PC-9 (cell line): ENCODE data around the gene CPB1. TPM values are rescaled to one million over a fixed set of nuclear protein-coding genes. Genes with fewer than 3 reads are reported as not detected.

Experiments used
- BruUV-seq: library from RNA; stranded (reverse); fragments of 400-500 nt; replicated peaks from 2 replicates; lab custom pipeline; 2021; lab: Mats Ljungman, UMichigan
- CTCF ChIA-PET: fragments of 300-600 bp; sonication (Branson Sonifier 250); formaldehyde crosslinking; loops from one replicate; lab custom pipeline; 2022; ENCODE audit warnings: antibody characterized with exemption; lab: Charles Lee
- POLR2A ChIA-PET: fragments of 300-600 bp; sonication (Branson Sonifier 250); formaldehyde crosslinking; loops from one replicate; lab custom pipeline; 2022; ENCODE audit warnings: antibody characterized with exemption; ENCODE audit not compliant: unreplicated experiment; lab: Charles Lee
- DNase-seq, 2 experiments: peaks; one replicate each; pipeline versions ENCODE4 v3.0.0 to v3.0.0-alpha.2; 2015 to 2022; ENCODE audit warnings: mixed read lengths in 1 of 2
- H2AFZ ChIP-seq: fragments of 200-600 bp; sonication (generic); 2 replicates; pipeline ENCODE4 v1.8.1; 2017; ENCODE audit warnings: antibody characterized with exemption
- H3F3A ChIP-seq: fragments of 200-600 bp; sonication (generic); 2 replicates; pipeline ENCODE4 v1.8.1; 2017; ENCODE audit warnings: antibody characterized with exemption, mild to moderate bottlenecking, low read depth; ENCODE audit not compliant: insufficient read depth
- H3K27ac ChIP-seq: fragments of 200-600 bp; sonication (generic); 2 replicates; pipeline ENCODE4 v1.6.1; 2016; ENCODE audit warnings: mixed run types
- H3K27me3 ChIP-seq: fragments of 200-600 bp; sonication (generic); 2 replicates; pipeline ENCODE4 v1.6.1; 2016; ENCODE audit warnings: low read depth, mixed run types; ENCODE audit not compliant: insufficient read depth
- H3K36me3 ChIP-seq: fragments of 200-600 bp; sonication (generic); 2 replicates; pipeline ENCODE4 v1.6.1; 2016; ENCODE audit warnings: low read depth, mixed run types
- H3K4me1 ChIP-seq: fragments of 200-600 bp; sonication (generic); replicated peaks from 2 replicates; pipeline ENCODE4 v1.6.1; 2016; ENCODE audit warnings: mixed run types; ENCODE audit not compliant: insufficient read depth
- H3K4me2 ChIP-seq: fragments of 200-600 bp; sonication (generic); 2 replicates; pipeline ENCODE4 v1.6.1; 2017; ENCODE audit warnings: mixed run types
- H3K4me3 ChIP-seq: fragments of 200-600 bp; sonication (generic); 2 replicates; pipeline ENCODE4 v1.6.1; 2016; ENCODE audit warnings: mixed run types
- H3K79me2 ChIP-seq: fragments of 200-600 bp; sonication (generic); 2 replicates; pipeline ENCODE4 v1.6.1; 2017; ENCODE audit warnings: low read depth, mixed run types
- H3K9me2 ChIP-seq: fragments of 200-600 bp; sonication (generic); 2 replicates; pipeline ENCODE4 v1.8.1; 2017; ENCODE audit warnings: mild to moderate bottlenecking; ENCODE audit not compliant: insufficient read depth
- H3K9me3 ChIP-seq: fragments of 200-600 bp; sonication (generic); 2 replicates; pipeline ENCODE4 v1.8.1; 2016; ENCODE audit warnings: low read depth; ENCODE audit not compliant: insufficient read depth
- H4K20me1 ChIP-seq: fragments of 200-600 bp; sonication (generic); 2 replicates; pipeline ENCODE4 v1.8.1; 2017; ENCODE audit not compliant: insufficient read depth
- EZH2 ChIP-seq: fragments of 200-600 bp; sonication (generic); IDR thresholded peaks from 2 replicates; pipeline ENCODE4 v1.8.0; 2017; ENCODE audit warnings: antibody characterized with exemption, low read depth
- intact Hi-C: fragments of 100-400 bp; cut with micrococcal nuclease; formaldehyde crosslinking; loops from one replicate; pipeline ENCODE4 v1.10.0; 2022; ENCODE audit not compliant: unreplicated experiment
- total RNA-seq: library from RNA; stranded (reverse); gene quantifications from 2 replicates; pipeline ENCODE4 v1.2.3, GENCODE V29; 2021
- TF ChIP-seq, protein P1 (sequence below): fragments of 200-600 bp; sonication (generic); conservative IDR thresholded peaks from 2 replicates; pipeline ENCODE4 v1.6.1; 2017; ENCODE audit warnings: mixed run types, antibody characterized with exemption, mild to moderate bottlenecking, moderate library complexity

CPB1 gene
- total RNA-seq, 1 experiment from 2014 or later = not detected

DNA sequence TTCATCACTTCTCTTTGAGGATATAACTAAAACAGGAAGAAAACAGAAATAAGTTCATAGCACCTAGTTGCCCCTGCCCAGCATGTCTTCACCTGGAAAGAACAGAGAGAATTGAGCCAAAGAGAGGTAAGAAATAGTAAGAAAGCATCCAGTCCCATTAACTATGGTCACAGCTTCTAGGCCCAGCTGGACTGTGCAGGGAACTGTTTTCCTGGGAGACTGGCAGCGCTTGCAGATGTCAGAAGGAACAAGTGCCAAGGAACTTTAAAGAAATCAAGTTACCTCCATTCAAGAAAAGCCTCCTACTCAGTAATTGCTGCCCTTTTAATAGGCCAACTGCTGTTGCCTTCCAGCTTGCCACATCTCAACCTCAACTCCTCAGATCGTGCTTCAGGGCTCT, 17.8 kb upstream of the CPB1 start:
- H3K36me3 ChIP-seq = no peaks in the 10 kb centered on the region
- POLR2A ChIA-PET = no interaction called here
- H3K4me1 ChIP-seq = no peaks in the 10 kb centered on the region
- CTCF ChIA-PET = no interaction called here
- no peaks in the 10 kb centered on the region for H3K9me3 ChIP-seq
- no peaks in the 10 kb centered on the region for H3K27me3 ChIP-seq
- no peak overlapping the region for H3K4me3 ChIP-seq
- H3K79me2 ChIP-seq = no peaks in the 10 kb centered on the region
- H3F3A ChIP-seq = no peaks in the 10 kb centered on the region
- H2AFZ ChIP-seq = no peak overlapping the region
- no peaks in the 10 kb centered on the region for H4K20me1 ChIP-seq
- no TSS peak for BruUV-seq
- intact Hi-C loops = no loop called here
- no peak overlapping the region for H3K27ac ChIP-seq
- DNase-seq = no peak
- no peak overlapping the region for H3K4me2 ChIP-seq
- no peak for TF ChIP-seq EZH2
- TF ChIP-seq, protein P1, sequence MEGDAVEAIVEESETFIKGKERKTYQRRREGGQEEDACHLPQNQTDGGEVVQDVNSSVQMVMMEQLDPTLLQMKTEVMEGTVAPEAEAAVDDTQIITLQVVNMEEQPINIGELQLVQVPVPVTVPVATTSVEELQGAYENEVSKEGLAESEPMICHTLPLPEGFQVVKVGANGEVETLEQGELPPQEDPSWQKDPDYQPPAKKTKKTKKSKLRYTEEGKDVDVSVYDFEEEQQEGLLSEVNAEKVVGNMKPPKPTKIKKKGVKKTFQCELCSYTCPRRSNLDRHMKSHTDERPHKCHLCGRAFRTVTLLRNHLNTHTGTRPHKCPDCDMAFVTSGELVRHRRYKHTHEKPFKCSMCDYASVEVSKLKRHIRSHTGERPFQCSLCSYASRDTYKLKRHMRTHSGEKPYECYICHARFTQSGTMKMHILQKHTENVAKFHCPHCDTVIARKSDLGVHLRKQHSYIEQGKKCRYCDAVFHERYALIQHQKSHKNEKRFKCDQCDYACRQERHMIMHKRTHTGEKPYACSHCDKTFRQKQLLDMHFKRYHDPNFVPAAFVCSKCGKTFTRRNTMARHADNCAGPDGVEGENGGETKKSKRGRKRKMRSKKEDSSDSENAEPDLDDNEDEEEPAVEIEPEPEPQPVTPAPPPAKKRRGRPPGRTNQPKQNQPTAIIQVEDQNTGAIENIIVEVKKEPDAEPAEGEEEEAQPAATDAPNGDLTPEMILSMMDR = no peak
- no peaks in the 10 kb centered on the region; the same call in 1 of the 2 replicates for H3K9me2 ChIP-seq

DNA sequence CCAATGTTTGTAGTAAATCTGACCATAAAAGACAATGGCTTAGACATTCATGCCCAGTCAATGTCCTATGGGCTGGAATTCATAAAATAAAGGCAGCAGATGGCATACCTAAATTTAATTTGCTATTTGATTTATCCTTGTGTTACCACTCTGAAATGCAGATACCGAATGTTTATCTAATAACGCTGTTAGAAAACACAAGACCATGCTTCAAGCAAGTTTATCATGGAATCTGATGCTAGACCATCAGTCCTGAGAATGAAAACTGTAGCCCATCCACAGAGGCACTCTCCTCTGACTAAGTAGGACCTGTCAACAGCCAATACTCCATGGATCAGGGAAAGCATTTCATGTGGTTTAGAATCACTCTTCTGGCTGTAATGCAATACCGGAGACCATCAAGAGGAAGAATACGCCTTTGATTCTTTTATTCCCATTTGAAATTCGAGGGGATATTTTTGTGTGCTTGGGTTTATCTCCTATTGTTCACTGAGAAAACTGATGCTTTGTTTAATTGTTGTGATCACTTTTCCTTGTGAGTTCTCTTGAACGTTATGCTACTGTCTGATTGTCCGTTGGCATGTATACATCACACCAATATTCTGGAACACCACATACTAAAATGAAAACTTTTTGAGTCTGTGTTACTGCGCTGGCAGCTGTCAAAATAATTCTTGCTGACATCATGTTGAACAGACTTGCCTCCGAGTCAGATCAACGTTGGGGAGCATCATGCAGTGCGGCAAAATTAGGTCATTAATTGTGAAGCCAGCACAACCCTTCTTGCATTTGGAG, 12.1 kb upstream of the CPB1 start:
- Histone ChIP-seq H3K36me3 (no peaks in the 10 kb centered on the region), H3K4me2 (no peak overlapping the region), H3K27me3 (no peaks in the 10 kb centered on the region), H3K4me3 (no peak overlapping the region), H3K9me2 (no peaks in the 10 kb centered on the region; the same call in 1 of the 2 replicates), H3K79me2 (no peaks in the 10 kb centered on the region), H3K4me1 (no peaks in the 10 kb centered on the region), H2AFZ (no peak overlapping the region), H3K27ac (no peak overlapping the region), H4K20me1 (no peaks in the 10 kb centered on the region), H3F3A (no peaks in the 10 kb centered on the region), H3K9me3 (no peaks in the 10 kb centered on the region)
- no peak for TF ChIP-seq EZH2
- intact Hi-C loops = no loop called here
- CTCF ChIA-PET = no interaction called here
- no peak for DNase-seq
- POLR2A ChIA-PET = no interaction called here
- BruUV-seq = no TSS peak

DNA sequence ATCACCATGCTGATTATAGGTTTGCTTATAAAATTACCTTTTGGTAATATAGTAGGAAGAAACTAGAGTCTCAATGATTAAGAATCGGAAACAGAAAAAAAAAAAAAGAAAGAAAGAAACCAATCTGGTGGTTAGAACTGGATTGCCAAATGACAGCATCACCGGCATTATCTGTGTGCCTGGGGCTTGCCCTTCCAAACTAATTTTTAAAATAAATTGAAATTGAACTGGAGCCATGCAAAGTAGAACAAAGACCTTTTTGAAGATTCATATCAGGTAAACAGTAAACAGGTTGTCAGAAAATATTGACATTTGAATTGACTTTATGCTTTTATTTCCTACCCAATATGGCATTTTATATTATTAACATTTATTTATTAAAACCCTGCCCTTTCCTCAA, 11.2 kb upstream of the CPB1 start:
- Histone ChIP-seq H3K9me3 (no peaks in the 10 kb centered on the region), H4K20me1 (no peaks in the 10 kb centered on the region), H3K4me3 (no peak overlapping the region), H2AFZ (no peak overlapping the region), H3K27ac (no peak overlapping the region), H3K9me2 (no peaks in the 10 kb centered on the region; the same call in 1 of the 2 replicates), H3F3A (no peaks in the 10 kb centered on the region), H3K79me2 (no peaks in the 10 kb centered on the region), H3K27me3 (no peaks in the 10 kb centered on the region), H3K36me3 (no peaks in the 10 kb centered on the region), H3K4me1 (no peaks in the 10 kb centered on the region), H3K4me2 (no peak overlapping the region)
- intact Hi-C loops = no loop called here
- no peak for DNase-seq
- ChIA-PET CTCF (no interaction called here), POLR2A (no interaction called here)
- no TSS peak for BruUV-seq
- TF ChIP-seq, protein P1 = no peak
- TF ChIP-seq EZH2 = no peak
